HS-27A (cell line): ENCODE data around the gene S1PR5.

ENCODE experiments used
- DNase-seq: peaks from one replicate; pipeline ENCODE4 v3.0.0-alpha.2; 2012; ENCODE audit warnings: low read depth, missing footprints

The S1PR5 gene

DNA sequence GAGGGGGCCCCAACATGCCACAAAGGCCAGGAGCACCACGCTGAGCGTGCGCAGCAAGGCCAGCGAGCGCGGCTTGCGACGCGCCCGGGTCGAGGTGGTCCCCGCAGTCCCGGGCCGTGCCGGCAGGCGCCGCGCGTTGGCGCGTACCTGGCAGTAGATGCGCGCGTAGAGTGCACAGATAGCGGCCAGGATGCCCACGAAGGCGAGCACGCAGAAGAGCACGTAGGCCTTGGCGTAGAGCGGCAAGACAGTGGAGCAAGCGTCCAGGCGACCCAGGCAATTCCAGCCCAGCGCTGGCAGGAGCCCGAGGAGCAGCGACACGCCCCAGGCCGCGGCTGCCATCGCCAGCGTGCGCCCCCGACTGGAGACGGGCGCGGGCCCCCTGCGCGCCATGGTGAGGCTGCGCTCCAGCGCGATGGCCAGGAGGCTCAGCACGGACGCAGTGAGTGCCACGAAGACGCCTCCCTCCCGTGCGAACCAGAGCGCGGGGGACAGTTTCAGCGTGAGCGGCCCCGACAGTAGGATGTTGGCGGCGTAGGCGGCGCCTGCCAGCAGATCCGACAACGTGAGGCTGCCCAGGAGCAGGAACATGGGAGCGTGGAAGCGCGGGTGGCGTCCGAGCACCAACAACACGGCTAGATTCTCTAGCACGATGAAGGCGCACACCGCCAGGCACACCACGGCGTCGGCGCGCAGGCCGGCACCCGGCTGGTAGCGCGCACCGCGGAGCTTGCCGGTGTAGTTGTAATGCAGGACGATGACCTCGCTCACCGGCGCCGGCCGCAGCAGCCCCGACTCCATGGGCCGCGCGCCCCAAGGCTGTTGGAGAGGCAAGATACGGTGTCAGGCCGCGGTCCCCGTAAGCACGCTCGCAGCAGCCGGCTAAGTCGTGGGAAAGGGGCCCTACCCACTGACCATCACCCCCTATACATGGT, 2.8 kb downstream of the S1PR5 start:
- no peak for DNase-seq

DNA sequence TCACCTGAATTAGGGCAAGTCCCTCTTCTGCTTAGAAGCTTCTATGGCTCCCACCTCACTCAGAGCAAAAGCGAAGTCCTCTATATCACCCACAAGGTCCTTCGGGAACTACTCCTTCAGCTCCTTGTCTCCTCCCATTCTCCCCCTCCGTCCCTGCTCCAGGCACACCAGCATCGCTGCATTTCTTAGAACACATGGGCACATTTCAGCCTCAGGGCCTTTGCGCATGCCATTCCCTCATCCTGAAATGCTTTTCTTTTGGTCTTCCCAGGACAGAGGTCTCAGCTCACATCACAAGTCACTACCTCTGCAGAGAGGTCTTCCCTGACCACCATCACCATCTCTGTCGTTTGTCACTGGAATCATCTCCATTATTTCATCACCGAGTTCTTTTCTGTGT, 4.0 kb downstream of the S1PR5 start:
- no peak for DNase-seq

GRCh38 chr19:10510301-10510802, 6.9 kb downstream of the S1PR5 start:
- DNase-seq: no peak

- DNase-seq: no peak
Measured at GRCh38 chr19:10508707-10509106, 8.5 kb downstream of the S1PR5 start.

- no peak for DNase-seq
Measured at GRCh38 chr19:10508036-10508435, 9.2 kb downstream of the S1PR5 start.

DNA sequence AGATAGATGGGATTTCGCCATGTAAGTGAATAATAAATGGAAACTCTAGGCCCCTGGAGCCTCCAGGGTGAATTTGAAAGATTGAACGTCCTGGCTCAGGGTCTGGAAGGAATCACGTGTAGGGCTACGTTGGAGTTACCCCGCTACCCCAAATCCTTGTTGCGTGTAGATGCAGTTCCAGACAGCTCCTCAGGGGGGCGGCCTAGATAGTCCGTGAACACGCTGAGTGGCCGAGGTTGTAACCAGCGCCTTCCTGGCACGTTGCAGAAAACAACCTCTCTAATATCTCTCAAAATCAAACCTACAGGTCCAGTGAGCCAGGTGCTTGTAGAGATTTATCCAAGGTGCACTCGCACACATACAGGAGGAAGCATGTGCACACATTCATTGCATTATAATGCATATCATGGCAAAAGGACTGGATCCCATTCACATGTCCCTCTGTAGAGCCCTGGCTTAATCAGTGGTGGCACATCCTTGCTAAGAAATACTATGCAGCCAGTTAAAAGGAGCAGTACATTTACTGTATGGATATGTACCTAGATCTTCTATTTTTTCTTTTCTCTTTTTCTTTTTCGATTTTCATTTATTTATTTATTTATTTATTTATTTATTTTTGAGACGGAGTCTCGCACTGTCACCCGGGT, 11.5 kb downstream of the S1PR5 start:
- DNase-seq: no peak

- no peak for DNase-seq
Measured at GRCh38 chr19:10503002-10503789, 14.1 kb downstream of the S1PR5 start, which contains the start of gene KEAP1. Gene KEAP1, minus strand, starts transcription at chr19:10503356. Its CDS starts 3,323 bp downstream, at chr19:10500033.

DNA sequence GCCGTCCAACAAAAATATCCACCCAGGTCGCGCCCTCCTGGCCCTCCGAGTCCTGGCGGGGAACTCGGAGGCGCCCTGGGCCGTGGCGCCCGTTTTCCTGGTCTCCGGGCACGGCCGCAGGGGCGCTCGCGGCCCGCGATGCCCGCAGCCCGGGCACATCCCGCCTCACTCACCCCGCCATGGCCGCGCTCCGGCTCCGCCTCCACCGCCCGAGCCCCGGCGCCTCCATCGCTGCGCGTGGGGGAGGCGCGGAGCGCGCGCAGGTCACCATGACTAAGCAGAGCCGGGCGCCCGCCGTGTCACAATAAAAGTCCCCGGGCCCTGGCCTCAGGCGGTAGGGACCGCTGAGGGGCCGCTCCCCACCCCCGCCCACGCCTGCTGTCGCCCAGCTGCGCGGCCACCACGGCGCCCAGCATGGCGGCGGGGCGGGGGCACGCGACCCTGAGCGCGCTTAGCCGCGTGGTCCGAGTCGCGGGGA, 14.7 kb downstream of the S1PR5 start:
- peak; percentile 62 for DNase-seq

DNA sequence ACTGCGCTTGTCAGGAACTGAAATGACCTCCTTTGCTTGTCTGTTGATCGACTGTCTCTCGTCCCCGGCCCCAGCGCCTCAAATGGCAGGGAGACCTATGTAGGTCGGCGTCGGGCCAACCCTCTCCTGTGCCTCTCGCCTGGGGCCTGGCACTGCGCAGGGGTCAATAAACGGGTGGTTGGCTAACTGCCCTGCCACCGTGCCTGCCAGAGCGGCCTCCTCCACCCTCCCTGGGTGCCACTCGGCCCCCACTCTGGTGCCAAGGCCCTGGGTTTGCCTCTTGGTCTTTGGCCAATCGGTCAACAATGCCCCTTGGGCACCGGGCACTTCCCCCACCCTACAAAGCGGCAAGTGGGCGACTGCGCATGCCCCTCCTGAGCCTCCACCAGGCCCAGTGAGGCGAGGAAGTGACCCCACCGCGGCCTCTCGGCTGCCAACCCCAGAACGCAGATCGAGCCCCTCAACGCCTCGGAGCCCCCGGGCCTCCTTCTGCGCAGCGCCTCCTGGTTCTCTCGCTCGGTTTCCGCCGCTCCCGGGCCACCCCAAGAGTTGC, 15.2 kb downstream of the S1PR5 start:
- peak; percentile 26 for DNase-seq

DNA sequence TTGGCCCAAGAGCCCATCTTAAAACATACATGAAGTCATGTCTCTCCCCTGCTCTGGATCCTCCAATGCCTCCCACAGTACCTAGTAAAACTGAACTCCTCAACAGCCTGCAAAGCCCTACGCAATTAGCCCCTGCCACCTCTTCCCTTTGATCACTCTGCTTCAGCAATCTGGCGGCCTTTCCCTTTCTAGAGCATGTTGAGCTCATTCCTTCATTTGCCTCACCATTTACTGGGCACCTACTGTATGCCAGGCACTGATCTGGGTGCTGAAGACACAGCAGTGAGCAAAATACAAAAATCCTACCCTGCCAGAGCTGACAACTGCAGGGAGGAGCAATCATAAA, 17.0 kb downstream of the S1PR5 start:
- DNase-seq: no peak

DNA sequence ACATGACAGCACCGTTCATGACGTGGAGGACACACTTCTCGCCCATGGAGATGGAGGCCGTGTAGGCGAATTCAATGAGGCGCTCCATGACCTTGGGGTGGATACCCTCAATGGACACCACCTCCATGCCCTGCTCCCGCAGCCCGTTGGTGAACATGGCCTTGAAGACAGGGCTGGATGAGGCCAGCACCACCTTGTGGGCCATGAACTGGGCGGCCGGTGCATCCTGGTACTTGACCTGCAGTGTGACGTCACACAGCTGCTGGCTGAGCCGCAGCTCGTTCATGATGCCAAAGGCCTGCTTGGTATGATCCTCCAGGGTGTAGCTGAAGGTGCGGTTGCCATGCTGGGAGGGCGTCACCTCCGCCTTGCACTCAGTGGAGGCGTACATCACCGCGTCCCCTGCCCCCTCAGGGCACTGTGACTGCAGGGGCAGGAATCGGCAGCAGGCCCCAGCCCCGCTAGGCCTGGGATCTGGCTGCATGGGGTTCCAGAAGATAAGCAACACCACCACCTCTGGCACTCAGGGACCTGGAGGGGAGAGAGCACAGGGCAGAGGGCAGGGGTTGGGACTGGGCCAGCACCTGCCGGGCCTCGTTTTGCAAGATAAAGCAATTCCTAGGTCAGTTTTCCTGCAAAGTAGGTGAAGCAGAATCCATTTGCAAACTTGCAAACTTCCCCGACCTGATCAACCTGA, 17.5 kb downstream of the S1PR5 start:
- no peak for DNase-seq

GRCh38 chr19:10497371-10497770, 19.9 kb downstream of the S1PR5 start:
- DNase-seq: no peak

GRCh38 chr19:10491472-10492047, 25.7 kb downstream of the S1PR5 start:
- DNase-seq: no peak

GRCh38 chr19:10486551-10486950, 30.7 kb downstream of the S1PR5 start:
- no peak for DNase-seq

GRCh38 chr19:10478903-10479384, 38.3 kb downstream of the S1PR5 start:
- peak; percentile 73 for DNase-seq

- DNase-seq: no peak
Measured at GRCh38 chr19:10478476-10478875, 38.8 kb downstream of the S1PR5 start.

DNA sequence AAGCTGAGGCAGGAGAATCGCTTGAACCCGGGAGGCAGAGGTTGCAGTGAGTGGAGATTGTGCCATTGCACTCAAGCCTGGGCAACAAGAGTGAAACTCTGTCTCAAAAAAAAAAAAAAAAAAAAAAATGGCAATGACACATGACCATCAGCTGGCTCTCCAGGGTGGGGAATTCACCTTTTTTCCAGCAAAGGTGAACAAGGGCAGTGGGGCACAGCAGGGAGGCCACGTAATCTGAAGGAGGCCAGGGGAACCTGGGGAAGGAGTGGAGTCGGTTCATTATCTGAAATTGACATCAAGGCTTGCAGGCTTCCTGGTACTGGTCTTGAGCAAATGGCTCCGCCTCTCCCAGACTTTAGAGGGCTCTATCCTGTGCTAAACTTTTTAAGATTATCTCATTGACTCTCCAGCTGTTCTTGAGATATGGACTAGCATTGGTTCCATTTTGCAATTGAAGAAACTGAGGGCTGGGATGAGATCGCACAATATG, 42.2 kb downstream of the S1PR5 start:
- no peak for DNase-seq

GRCh38 chr19:10473192-10473591, 44.1 kb downstream of the S1PR5 start:
- DNase-seq: no peak

DNA sequence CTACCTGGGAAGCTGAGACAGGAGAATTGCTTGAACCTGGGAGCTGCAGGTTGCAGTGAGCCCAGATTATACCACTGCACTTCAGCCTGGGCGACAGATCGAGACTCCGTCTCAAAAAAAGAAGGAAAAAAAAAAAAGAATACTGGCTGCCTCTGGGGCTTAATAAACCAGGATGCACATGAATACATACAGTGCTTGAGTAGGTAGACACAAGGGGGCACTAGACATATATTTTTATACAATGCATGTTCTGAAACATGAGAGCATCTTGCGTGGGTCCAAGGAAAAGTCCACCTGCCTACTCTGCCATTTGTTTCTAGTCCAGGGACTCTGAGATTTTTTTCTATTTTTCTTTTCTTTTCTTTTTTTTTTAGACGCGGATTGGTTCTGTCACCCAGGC, 45.3 kb downstream of the S1PR5 start:
- no peak for DNase-seq

DNA sequence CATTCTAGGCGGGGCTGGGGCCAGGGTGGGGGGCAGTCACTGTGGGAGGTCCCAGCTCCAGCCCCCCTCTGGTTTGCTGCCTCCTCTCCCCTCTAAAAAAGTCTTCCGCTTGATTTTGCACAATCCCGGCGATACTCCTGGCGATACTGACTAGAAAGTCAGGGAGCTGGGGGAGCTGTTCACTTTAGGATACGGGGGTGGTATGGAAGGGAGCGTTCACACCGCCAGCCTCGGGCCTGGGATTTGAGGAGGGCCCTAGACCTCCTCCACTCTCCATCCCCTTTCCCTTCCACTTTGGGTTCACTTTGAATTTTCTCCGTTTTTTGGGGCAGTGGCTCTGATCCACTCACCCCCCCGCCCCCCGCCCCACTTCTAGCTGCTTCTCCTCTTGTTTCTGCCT, 49.1 kb downstream of the S1PR5 start:
- DNase-seq: no peak
